HG03196 (cell line): ENCODE data around the gene ARHGAP32.

Experiments used
- ATAC-seq: cut with Tn5 transposase; IDR thresholded peaks from one replicate; pipeline ENCODE4 v1.9.1; 2021; ENCODE audit not compliant: unreplicated experiment

ARHGAP32 gene

GRCh38 chr11:129192150-129192549 is at the start of gene ARHGAP32:
Gene ARHGAP32, minus strand, starts transcription at chr11:129192325. Its CDS starts 127 bp downstream, at chr11:129192198.
- ATAC-seq: no peak

GRCh38 chr11:129239207-129239606 is 47.1 kb upstream of the ARHGAP32 start:
- ATAC-seq: no peak

- ATAC-seq: no peak
Observed at GRCh38 chr11:129237880-129238638, 45.9 kb upstream of the ARHGAP32 start.

- no peak for ATAC-seq
Observed at GRCh38 chr11:129237456-129237855, 45.3 kb upstream of the ARHGAP32 start.

GRCh38 chr11:129236850-129237249 is 44.7 kb upstream of the ARHGAP32 start:
- ATAC-seq: no peak

GRCh38 chr11:129234978-129235377 is 42.9 kb upstream of the ARHGAP32 start:
- no peak for ATAC-seq

- ATAC-seq: no peak
Observed at GRCh38 chr11:129230006-129230405, 37.9 kb upstream of the ARHGAP32 start.

- no peak for ATAC-seq
Observed at GRCh38 chr11:129226207-129226798, 34.2 kb upstream of the ARHGAP32 start.

- no peak for ATAC-seq
Observed at GRCh38 chr11:129225190-129225589, 33.1 kb upstream of the ARHGAP32 start.

GRCh38 chr11:129224538-129224937 is 32.4 kb upstream of the ARHGAP32 start:
- no peak for ATAC-seq

GRCh38 chr11:129223701-129224149 is 31.6 kb upstream of the ARHGAP32 start:
- ATAC-seq: no peak

GRCh38 chr11:129223260-129223659 is 31.1 kb upstream of the ARHGAP32 start:
- no peak for ATAC-seq

- ATAC-seq: no peak
Observed at GRCh38 chr11:129222158-129222557, 30.0 kb upstream of the ARHGAP32 start.

- ATAC-seq: no peak
Observed at GRCh38 chr11:129215506-129216245, 23.6 kb upstream of the ARHGAP32 start.

- no peak for ATAC-seq
Observed at GRCh38 chr11:129214710-129215295, 22.7 kb upstream of the ARHGAP32 start.

- no peak for ATAC-seq
Observed at GRCh38 chr11:129213261-129213660, 21.1 kb upstream of the ARHGAP32 start.

GRCh38 chr11:129211397-129211796 is 19.3 kb upstream of the ARHGAP32 start:
- no peak for ATAC-seq

GRCh38 chr11:129210831-129211181 is 18.7 kb upstream of the ARHGAP32 start:
- no peak for ATAC-seq

GRCh38 chr11:129209891-129210830 is 18.0 kb upstream of the ARHGAP32 start:
- ATAC-seq: no peak

- no peak for ATAC-seq
Observed at GRCh38 chr11:129208863-129209262, 16.7 kb upstream of the ARHGAP32 start.
